SHP77 treated with DMSO at 0.1 percent for 48 hours (cell line): ENCODE measurements around the gene GATA6.
"Not testable (repeated sequence)": the region's sequence is repeated elsewhere in the genome, so short reads cannot be mapped to it uniquely, and the experiment has no call there.

Experiments
- DNase-seq: peaks from one replicate; lab custom pipeline; 2025; lab: John Stamatoyannopoulos, UW

Gene GATA6

DNA sequence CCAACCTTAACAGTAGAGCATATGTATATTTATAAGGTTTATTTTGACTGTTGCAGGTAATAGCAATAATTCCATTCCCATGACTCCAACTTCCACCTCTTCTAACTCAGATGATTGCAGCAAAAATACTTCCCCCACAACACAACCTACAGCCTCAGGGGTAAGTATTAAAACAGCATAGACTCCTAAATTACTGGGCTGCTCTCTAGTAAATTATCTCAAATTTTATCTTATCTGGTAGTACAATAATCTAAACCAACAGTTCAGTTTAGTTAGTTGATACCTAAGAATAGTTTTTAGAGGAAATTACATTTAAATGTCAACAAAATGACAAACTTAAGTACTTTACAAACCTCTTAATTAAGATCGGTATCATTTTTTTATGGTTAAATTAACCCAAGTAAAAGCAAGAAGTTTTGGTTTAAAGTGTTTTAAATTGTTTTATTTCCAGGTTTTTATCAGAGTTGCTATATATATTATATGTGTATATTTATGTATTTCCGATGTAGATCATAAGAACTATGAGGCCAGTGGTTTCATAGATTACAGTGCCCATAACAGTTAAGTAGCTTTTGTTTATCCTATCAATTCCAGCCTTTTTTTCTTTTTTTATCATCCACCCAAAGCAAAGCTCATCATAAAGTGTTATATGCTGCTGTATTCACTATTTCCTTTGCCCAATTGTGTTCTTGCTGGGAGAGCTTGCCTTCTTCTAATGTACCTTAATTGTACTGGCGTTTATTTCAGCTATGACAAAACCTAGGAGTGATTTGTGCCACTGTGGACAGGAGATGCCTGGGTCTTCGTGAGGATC lies 13.7 kb downstream of the GATA6 start:
- no peak for DNase-seq

DNA sequence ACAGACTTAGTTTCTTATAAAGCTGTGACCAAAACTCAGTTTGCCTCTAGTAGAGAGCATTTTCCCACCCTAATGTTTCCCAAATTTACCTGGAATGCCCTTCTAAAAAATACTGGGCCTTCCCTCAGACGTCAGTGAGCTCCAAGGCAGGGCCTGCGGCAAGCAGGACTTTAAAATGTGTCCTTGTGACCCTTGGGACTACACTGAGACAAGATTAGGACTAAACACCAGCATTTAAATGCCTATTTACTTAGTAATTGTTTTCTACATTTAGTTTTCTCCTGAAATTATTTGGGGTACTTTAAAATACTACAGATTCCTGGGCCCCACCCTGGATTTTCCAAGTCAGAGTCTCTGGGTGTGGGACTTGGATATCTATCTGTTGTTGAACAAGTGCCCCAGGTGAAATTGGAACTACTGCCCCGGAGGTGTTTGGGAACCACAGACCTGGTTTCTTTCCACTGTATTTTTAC lies 14.3 kb downstream of the GATA6 start:
- DNase-seq = no peak

DNA sequence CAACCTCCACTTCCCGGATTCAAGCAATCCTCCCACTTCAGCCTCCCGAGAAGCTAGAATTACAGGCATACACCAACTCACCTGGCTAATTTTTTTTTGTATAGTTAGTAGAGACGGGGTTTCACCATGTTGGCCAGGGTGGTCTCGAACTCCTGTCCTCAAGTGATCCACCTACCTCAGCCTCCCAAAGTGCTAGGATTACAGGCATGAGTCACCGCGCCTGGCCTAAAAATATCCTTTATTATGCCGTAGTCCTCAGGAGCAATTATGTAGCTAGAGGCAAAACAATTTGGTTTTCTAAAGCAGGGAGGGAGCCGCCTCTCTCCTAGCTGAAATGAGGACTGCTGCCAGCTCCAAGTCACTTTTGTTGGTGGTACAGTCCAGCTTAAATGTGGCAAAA lies 15.2 kb downstream of the GATA6 start:
- DNase-seq = not testable (repeated sequence)

DNA sequence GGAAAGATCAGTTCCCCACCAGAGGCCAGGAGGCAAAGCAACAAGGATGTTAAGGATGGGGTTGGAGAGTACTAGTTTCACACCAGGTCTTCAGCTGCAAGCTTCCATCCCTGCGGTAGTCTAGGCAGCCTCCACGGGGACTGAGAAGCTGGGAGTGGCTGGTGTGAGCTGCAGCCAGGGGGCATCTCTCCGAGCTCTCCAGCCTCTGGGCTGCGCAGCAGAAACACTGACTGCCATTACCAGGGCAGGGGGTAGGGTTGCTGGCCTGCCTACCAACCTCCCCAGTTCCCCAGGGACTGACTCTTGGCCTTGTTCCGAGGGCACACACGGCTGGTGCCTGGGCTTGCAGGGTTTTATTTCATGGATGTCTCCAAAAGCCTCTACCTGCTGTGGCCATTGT lies 15.9 kb downstream of the GATA6 start:
- no peak for DNase-seq

DNA sequence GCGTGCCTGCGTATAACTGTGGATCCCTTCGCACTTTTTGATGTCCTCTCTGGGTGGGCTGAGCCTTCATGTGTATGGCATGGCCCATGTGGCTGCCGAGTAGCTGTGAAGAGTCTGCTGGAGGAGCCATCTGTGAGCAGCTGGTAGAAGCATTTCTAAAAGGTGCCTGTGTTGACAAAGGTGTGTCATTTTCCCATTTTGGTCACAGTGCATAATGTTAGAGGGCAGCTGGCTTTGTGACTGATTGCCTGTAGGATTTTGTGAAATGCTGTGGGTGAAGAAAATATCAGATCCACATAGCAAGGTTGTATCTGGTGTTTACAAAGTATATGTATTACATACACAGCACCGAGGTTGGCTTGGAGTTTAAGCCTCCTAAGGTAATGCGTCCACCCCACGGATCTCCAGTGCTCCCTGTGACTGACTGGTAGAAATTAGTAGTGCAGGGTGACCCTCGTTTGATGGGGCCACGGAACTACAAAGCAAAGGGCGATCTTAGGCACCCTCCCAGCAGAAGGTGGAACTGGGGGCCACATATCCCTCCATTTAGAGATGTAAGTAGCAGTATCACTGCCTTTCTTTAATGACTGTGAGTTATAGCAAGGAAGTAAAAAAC lies 16.5 kb downstream of the GATA6 start:
- no peak for DNase-seq

DNA sequence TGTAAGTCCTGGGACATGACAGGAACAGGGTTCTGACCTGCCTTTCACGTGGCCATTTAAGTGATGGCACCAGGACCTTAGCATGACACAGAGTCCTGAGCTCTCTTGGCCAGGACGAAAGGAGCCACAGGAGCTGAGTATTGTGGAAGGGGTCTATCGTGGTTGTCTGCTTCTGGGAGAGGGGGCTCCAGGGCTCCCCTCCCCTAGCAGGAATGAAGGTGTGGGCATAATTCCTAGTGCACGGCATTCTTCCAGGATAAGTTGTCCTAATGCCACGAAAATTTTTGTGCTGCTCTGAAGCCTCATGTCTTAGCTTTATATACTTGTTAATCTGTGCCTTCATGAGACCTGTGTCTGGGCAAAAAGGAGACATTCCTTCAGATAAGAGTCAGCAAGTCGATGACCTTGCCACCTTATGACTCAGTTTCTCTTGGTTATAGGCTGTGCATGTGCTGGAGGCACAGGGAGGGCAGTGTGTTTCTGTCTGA lies 17.1 kb downstream of the GATA6 start:
- DNase-seq = no peak

DNA sequence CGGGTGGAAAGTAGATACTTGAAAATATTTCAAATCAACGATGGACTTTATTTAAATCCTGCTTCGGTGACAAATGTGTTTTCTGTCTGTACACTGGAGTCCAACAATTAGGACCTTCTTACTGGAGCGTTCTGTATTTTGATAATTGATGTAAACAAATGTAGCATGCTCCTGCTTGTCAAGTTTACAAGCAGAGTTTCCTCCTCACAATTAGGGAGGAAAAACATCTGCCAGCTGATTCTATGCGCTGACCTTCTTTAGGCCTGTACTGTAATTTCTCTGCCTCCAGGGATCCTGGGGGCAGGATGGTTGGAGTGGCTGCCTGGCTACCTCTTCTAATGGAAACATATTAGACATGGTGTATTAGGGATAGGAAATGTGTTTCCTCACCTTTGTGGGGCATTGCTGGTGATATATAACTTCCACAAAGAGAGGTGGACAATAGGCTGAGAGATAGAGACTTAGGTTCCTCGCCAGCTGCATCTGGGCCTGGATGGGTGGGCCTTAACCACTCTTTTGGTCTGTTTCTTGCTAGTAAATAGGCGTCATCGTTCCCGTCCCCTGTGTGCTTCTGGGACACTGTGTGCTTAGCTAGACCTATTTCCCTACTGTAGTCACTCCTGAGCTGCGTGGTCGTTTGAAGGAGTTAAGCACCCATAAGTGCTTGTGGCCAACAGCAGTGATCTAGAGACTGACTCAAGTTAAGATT lies 19.3 kb downstream of the GATA6 start:
- DNase-seq = no peak

DNA sequence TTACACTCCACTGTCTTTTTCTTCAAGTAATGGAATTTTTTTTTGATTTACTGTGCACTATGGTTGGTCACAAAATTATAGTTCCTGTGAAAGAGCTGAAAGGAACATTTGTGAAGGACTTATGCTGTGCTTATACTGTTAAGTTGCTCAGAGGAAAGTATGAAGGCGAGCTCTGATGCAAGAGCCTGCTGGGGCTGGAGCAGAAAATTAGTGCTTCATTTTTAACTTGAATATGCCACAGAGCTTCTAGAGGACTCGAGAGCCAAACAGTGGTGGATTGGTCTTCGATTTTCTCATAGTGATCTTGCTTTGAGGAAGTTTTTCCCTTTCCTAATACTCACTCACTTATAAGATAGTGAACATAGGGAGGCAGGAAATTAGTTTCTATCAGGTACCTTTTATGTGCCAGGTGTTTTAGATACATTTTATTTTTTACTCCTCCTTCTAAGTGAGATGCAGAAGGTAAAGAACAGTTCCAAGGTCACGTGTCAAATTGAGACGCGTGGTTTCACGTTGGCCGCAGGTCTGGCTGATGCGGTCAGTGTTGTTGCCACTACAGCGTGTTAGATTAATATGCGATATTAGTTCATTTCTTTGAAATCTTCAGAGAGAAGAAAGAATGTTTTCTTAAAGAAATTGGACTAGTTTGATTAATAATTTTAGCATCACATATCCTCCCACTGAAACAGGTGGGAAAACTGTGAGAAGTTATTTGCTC lies 20.2 kb downstream of the GATA6 start:
- no peak for DNase-seq

DNA sequence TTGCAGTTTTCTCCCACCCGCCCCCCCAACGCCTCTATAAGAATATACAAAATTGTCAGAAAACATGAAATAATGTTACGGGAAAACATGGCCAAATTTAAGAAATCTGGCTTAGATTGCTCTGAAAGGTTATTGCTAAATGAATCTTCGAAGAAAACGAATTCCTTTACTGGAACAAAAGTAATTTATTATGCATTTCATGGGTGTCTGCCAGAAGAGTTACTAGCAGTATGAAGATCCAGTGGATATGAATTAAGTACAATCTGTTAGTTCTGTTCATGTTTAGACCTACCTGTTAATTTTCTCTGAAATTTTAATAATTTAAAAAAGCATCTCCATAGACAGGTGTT lies 21.9 kb downstream of the GATA6 start:
- no peak for DNase-seq

DNA sequence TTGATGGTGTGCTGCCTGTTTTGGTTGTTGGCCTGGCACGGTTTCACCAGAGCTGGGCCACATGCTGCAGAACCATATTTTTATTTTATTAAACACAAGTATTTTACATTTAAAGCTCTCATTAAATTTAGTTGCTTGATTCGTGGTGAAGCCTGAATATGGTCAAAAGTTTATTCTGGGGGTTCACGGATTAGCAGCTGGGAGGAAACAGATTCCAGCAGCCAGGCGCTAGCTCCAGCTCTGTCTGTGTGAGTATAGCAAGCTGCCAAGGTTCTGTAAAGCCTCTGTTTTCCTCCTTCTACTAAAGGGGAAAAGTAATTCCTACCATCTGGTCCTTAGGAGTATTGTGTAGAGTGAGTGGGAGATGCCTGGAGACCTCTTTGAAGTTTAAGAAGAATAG lies 22.5 kb downstream of the GATA6 start:
- DNase-seq = no peak

DNA sequence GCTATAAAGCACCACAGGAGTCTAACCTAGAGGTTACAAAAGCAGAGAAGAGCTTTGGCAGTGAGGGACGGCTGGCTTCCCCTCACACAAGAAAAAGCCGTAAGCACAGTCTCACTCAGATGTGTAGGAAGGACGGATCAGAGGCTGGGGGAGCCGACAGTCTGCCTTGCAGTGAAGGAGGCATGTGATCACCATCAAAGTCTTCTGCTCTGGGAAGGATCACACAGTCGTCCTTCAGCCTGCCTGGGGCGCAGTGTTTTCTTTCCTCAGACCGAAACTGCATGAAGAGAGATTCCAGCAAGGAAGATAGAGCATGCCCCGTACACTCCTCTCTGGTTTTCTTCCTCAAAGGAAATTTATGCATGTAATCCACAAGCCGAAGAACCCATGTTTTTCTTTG lies 24.1 kb downstream of the GATA6 start:
- no peak for DNase-seq

DNA sequence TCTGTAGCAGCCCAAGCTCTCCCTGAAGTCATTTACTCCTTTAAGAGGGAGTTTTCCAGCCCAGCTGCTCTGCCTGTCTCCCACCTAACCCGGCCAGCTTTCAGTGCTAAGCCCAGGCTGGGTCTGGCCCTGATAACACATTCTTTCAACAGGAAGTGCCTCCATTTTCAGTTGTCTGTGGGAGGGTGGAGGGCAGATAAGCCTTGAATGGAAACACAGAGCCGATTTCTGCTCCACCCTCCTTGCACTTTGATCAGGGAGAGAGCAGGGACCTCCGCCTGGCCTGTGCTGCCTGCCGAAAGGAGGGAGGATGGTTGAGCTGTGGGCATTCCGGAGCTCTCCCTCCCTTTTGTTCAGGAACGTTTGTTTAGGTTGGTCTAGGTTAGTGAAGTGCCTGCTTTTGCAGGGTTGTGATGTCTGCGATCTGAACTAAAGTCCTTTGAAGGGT lies 24.8 kb downstream of the GATA6 start:
- DNase-seq = no peak

DNA sequence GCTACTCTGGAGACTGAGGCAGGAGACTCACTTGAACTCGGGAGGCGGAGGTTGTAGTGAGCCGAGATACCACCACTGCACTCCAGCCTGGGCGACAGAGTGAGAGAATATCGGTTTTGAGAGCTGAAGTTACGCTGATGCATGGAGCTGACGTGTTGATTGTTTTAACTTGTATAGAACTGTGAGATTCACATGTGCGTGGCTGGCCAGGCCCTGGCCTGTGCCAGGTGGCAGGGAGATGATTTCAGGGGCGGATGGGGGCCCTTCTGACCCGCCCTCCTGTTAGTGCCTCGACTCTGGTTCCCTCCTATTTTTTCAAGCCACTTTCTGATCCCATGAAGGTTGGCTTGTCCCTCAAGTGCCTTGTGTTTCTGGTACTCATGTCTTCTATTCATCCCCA lies 25.7 kb downstream of the GATA6 start:
- no peak for DNase-seq

DNA sequence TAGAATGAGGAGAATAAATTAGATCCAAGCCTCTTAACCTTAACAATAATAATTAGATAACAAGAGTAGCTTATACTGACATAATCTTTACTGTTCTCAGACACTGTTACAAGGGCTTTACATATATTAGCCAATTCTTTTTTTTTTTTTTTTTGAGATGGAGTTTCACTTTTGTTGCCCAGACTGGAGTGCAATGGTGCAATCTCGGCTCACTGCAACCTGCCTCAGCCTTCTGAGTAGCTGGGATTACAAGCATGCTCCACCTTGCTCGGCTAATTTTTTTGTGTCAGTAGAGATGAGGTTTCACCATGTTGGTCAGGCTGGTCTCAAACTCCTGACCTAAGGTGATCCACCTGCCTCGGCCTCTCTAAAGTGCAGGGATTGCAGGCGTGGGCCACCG lies 27.6 kb downstream of the GATA6 start:
- DNase-seq = not testable (repeated sequence)

DNA sequence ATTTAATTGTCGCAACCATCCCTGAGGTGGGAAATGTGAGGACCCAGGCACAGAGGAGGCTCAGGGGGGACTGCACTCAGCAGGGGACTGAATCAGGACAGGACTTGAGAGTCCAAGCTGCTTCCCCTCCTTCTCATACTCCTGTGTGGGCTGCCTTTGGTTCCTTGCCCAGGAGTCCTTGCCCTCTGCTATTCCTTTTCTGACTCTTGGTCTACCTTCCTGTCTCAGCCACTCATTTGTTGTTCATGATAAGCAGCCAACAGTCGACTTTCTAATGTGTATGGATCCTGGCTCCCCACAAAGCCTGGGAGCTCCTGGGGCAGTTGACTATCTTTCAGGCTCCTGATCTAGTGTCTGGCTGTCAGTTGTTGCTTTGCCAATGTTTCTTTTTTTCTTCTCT lies 28.3 kb downstream of the GATA6 start:
- no peak for DNase-seq

DNA sequence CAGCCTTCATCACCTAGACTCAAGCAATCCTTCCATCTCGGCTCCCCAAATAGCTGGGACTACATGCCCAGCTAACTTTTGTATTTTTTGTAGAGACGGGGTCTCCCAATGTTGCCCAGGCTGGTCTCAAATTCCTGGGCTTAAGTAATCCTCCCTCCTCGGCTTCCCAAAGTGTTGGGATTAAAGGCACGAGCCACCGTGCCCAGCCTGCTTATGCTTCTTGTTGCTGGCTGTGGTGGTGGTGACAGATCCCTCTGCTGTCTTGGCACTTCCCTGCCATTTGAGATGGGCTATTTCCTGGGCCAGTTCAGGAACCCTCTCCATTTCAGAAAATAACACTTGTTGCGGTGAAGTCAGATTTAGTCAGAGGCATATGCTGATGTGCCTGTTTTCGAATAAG lies 28.8 kb downstream of the GATA6 start:
- DNase-seq = no peak

DNA sequence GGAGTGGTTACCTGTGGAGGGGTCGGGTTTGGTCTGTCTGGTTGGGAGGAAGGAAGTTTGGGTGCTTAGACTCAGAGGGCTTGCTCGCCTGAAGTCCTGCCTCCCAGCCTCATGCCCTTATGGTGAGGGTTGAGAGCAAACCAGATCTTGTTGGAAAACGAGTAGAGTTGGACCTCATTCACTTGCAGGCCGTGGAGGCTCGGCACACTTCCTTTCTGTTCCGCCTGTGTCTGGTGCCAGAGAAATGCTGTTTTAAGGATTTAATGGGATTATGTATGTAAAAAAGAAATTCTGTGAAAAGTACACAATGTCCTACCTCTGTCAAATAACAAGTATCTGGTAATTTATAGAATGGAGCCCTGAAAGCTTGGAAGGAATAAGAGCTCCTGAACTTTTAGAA lies 29.6 kb downstream of the GATA6 start:
- no peak for DNase-seq

DNA sequence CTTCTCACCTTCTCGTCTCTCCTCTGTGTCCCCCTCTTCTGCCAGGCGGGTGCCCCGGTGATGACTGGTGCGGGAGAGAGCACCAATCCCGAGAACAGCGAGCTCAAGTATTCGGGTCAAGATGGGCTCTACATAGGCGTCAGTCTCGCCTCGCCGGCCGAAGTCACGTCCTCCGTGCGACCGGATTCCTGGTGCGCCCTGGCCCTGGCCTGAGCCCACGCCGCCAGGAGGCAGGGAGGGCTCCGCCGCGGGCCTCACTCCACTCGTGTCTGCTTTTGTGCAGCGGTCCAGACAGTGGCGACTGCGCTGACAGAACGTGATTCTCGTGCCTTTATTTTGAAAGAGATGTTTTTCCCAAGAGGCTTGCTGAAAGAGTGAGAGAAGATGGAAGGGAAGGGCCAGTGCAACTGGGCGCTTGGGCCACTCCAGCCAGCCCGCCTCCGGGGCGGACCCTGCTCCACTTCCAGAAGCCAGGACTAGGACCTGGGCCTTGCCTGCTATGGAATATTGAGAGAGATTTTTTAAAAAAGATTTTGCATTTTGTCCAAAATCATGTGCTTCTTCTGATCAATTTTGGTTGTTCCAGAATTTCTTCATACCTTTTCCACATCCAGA lies 31.3 kb downstream of the GATA6 start:
- DNase-seq = no peak

DNA sequence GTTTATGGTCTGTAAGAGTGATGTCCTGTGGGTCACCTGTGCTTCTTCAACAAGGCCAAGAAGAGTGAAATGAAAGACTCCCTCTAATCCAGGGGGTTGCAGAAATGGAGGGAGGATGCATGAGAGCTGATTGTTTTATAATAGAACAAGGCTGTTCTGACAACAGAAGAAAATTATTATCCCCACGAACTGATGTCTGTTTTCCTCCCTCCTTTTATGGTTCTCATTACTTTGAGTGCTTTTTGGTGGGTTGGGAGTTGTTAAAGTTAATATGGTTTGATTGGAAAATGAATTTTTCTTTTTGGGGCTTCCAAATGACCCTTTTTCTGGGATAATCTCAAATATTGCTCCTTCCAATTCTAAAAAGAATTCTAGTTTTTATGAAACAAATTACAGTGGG lies 33.6 kb downstream of the GATA6 start:
- no peak for DNase-seq

DNA sequence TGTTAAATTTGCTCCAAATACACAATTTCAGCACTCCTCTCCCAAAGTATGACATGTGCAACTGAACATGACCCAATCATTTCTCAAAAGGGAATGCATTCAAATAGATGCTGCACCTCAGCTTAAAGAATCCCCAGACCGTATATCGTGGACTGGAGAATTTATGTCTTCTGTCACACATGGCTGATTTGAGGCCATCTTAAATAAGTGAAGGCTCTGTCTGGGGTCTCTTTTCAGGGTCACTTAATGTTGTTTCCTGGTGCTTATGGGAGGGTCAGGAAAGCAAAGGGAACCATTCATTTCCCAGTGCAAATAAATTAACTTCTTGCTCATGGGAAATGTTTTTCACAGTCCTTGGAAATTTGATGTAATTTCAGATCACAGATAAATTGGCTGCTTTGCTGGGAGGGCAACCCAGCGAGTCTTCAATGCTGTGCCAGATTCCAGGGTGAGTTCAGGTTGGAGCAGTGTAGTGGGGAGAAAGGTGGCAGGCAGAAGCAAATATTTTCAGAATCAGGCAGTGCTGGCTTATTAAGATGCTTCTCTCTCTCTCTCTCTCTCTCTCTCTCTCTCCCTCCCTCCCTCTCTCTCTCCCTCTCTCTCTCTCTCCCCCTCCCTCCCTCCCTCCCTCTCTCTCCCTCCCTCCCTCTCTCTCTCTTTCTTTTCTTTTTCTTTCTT lies 34.3 kb downstream of the GATA6 start:
- no peak for DNase-seq

DNA sequence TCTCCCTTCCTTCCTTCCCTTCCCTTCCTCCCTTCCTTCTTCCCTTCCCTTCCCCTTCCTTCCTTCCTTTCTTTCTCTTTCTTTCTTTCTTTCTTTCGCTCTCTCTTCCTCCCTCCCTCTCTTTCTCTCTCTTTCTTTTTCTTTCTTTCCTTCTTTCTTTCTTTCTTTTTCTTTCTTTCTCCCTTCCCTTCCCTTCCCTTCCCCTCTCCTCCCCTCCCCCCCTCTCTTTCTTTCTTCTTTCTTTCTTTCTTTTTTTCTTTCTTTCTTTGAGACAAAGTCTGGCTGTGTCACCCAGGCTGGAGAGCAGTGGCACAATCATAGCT lies 34.8 kb downstream of the GATA6 start:
- no peak for DNase-seq
